ENCODE results near the gene AQP2. TPM values are rescaled to one million over a fixed set of nuclear protein-coding genes. Genes with fewer than 3 reads are reported as not detected.

Gene AQP2
- not detected in 2 replicates for total RNA-seq

GRCh38 chr12:49950273-49951251 lies at the start of gene AQP2:
AQP2 (plus strand) TSS chr12:49950737; CDS start chr12:49950831, 94 bp downstream.

GRCh38 chr12:49903700-49904423 lies 46.7 kb upstream of the AQP2 start, which contains the start of gene FAIM2:
FAIM2 (minus strand) TSS chr12:49903900; CDS start chr12:49903792, 108 bp downstream.

GRCh38 chr12:49961111-49961922 lies 10.8 kb downstream of the AQP2 start, which contains the start of gene AQP5:
AQP5 (plus strand) TSS chr12:49961872; CDS start chr12:49962018, 146 bp downstream.

GRCh38 chr12:49972641-49973360 lies 22.3 kb downstream of the AQP2 start, which contains the start of gene AQP6:
AQP6 (plus strand) TSS chr12:49972947; CDS start chr12:49973174, 227 bp downstream.

Other genes with a start within 250 kb of the AQP2 start
- 23.8 and 50.0 TPM in 2 replicates for gene FMNL3, start 243.3 kb upstream of the AQP2 start, total RNA-seq
- gene TMBIM6, start 209.2 kb upstream of the AQP2 start, total RNA-seq = 354 and 370 TPM in 2 replicates
- 25.5 and 27.0 TPM in 2 replicates for gene NCKAP5L, start 122.3 kb upstream of the AQP2 start, total RNA-seq
- gene BCDIN3D, start 107.6 kb upstream of the AQP2 start, total RNA-seq = 3.2 and 3.9 TPM in 2 replicates
- gene FAIM2, start 46.8 kb upstream of the AQP2 start, total RNA-seq = 0.65 and 1.5 TPM in 2 replicates
- not detected in 2 replicates for gene AQP5, start 11.1 kb downstream of the AQP2 start, total RNA-seq
- gene AQP6, start 22.2 kb downstream of the AQP2 start, total RNA-seq = not detected in 2 replicates
- gene RACGAP1, start 74.8 kb downstream of the AQP2 start, total RNA-seq = 13.7 and 41.1 TPM in 2 replicates
- gene ASIC1, start 106.9 kb downstream of the AQP2 start, total RNA-seq = 2.7 and 4.8 TPM in 2 replicates
- gene SMARCD1, start 134.6 kb downstream of the AQP2 start, total RNA-seq = 21.1 and 54.0 TPM in 2 replicates
- not detected in 2 replicates for gene GPD1, start 153.3 kb downstream of the AQP2 start, total RNA-seq
- 12.5 and 39.5 TPM in 2 replicates for gene COX14, start 161.5 kb downstream of the AQP2 start, total RNA-seq
- 32.1 and 40.2 TPM in 2 replicates for gene CERS5, start 216.6 kb downstream of the AQP2 start, total RNA-seq